NCI-H1694 (cell line): ENCODE data around the gene RDH16.
"Not testable (repeated sequence)": the region's sequence is repeated elsewhere in the genome, so short reads cannot be mapped to it uniquely, and the experiment has no call there.

Experiments
- DNase-seq: peaks from one replicate; lab custom pipeline; 2025; lab: John Stamatoyannopoulos, UW

The RDH16 gene

DNA sequence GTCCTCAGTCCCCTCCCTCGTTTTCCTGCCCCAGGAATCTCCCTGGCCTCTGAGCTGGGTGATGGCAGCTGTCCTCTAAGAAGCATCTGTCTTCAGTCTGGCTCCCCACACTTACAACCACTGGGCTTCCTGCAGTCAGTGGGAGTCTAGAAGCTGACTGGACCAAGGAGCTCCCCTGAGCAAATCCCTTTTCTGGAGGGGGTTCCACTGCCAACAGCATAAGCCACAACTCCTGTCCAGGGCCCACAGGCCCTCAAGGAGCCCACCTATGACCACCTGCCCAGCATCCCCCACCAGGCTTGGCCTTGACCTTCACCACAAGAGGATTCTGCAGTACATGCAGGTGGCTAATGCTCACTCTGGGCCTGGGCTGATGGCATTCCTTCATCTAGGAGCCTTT lies 4.1 kb downstream of the RDH16 start:
- DNase-seq, result no peak

DNA sequence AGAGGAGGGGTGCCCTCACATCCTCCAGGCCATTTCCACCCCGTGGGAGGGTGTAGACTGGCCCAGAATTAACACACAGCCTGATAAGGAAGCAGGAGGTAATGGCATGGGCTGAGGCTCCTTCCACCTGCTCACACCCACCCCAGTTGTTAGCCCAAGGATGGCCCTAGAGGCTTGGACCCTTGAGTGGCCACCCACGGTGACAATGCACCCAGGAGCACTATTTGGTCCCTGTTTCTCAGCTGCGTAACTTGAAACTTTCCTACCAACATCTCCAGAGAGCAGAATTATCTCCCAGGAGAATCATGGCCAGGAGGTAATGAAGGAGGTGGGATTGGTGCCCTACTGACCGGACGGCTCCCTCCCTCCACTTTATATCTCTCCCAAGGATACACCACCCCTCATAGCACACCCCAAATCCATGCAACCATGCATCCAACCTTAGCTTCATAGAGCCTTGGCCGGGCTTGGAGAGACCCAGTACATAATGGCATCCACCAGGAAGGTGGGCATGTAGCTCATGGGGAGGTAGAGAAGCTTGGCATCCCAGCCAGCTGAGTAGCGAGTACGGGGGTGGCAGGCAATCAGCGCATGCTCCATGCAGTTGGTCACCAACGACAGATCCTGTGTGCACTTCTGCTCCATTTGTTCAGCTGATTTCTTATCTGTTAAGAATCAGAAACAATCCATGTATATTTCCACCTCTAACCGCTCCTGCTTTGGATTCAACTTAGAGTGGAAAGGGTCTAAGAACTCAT lies 5.6 kb downstream of the RDH16 start:
- DNase-seq, result no peak

DNA sequence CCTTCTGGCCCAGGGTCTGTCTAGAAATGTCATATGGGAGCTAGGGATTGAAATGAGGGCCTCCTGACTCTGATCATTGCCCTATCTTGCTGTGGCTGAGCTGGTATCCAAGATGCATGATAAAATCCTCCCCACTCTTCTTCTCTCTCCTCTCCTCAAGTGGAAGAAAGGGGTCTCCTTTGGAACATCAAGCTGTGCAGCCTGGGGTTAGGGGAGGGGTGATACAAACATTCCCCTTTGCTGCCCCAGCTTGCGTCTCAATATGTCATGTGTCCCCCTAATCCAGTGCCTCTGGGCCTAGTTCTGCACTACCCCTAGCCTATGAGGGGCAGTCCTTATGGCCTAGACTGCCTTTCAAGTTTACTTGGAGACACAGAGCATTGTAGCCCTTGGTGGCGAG lies 8.5 kb downstream of the RDH16 start:
- DNase-seq, result no peak

- DNase-seq, result no peak
These were observed 9.0 kb downstream of the RDH16 start for GRCh38 chr12:56948457-56948777.

DNA sequence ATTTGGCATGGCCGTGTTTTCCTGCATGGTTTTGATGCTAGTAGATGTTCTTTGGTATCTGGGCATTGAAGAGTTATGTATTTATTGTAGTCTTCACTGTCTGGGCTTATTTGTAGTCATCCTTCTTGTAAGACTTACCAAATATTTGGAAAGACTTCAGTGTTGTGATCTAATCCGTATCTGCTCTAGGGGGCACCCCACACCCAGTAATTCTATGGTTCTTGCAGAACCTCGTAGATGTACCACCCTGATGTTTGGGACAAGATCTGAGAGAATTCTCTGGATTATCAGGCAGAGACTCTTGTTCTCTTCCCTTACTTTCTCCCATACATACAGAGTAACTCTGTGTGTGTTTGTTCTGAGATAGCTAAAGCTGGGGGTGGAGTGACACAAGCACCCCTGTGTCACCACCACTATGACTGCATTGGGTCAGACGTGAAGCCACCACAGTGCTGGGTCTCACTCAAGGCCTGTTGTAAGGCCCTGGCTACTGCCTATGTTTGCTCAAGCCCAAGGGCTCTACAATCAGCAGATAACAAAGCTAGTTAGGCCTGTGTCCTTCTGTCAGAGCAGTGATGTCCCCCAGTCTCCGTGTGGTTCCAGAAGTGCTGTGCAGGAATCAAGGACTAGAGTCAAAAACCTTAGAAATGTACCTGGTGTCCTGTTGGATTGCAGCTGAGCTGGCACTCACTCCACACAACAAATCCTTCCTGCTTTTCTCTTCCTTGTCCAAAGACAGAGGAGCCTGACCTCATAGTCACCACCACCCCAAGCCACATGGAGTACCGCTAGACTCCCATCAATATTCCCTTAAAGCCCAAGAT lies 9.6 kb downstream of the RDH16 start:
- DNase-seq, result no peak

DNA sequence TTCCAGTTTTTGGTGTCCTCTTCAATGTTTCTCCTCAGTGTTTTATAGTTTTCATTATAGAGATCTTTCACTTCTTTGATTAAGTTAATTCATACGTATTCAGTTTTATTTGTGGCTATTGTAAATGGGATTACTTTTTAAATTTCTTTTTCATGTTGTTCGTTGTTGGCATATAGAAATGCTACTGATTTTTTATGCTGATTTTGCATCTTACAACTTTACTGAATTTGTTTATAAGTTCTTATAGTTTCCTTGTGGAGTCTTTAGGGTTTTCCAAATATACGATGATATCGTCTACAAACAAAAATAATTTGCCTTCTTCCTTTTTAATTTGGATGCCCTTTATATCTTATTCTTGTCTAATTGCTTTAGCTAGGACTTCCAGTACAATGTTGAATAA lies 13.5 kb downstream of the RDH16 start:
- DNase-seq, result no peak

- not testable (repeated sequence) for DNase-seq
These were observed 14.0 kb downstream of the RDH16 start for GRCh38 chr12:56943374-56943773.

DNA sequence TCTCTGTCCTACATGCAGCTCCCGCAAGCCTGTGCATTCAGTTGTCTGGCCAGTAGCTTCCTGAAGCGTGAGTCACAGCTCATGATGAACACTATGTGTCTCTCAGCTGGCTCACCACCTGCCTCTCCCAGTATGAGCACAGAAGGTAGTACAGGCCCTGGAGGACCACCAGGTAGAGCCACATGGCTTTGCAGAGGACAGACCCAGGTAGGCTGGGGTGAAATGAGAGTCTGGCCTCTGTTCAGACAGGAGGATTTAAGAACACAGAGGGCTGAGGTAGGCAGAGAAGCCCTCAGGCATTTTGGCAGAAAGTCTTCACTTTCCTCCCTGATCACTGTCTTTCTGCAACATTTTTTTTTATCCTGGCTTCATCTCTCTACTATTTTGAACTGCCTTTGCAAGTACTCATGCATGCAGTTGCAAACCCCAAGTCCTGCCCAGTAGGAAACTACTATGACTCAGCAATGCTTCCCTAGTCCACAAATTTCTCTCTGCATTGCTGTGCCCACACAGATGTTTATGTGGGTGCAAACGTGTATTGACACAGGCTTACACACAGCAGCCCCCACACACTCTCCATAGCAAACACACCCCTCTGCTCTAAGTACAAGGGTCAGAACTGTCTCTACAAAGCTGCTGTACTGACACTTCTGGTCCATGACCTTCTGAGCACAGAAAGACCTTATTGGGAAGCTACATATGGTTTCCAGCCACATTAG lies 15.9 kb downstream of the RDH16 start:
- DNase-seq, result no peak

- not testable (repeated sequence) for DNase-seq
These were observed 16.5 kb downstream of the RDH16 start for GRCh38 chr12:56940942-56941298.

DNA sequence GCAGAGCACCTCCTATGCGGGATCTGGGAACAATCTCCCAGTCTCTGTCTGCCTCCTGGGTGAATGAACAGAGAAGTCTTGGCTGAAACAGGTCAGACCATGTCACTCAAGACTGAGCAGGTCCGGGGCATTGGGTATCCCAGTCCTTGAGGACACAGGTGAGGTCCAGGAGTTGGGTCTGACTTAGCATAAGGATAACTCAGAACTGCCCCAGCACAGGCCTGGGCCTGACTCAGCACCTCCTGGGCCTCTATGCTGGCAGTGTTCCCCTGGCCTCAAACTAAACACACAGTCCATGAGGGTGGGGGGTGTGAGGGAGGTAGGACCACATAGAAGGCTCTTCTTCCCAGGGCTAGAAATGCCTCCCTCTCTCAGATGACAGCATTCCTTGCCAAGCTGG lies 21.7 kb downstream of the RDH16 start:
- no peak for DNase-seq

- no peak for DNase-seq
These were observed 22.3 kb downstream of the RDH16 start for GRCh38 chr12:56935157-56935556.

GRCh38 chr12:56933826-56934625 lies 23.4 kb downstream of the RDH16 start, which contains the start of gene SDR9C7:
SDR9C7 (minus strand) TSS chr12:56934408; CDS start chr12:56934261, 147 bp downstream.
- no peak for DNase-seq

- DNase-seq, result no peak
These were observed 24.5 kb downstream of the RDH16 start for GRCh38 chr12:56932867-56933266.

DNA sequence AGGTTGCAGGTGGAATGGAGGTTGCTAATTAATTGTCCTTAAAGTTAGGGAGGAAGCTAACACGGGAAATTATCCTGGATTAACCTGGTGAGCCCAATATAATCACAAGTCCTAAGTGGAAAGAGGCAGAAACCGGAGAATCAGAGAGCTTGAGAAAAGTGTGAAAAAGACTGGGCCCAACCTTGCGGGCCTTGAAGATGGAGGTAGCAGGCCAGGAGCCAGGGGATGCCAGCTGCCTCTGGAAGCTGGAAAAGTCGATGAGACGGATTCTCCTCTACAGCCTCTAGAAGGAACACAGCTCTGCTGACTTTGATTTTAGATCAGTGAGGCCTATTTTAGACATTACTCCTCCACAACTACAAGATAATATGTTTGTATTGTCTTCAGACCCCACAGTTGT lies 25.3 kb downstream of the RDH16 start:
- no peak for DNase-seq

GRCh38 chr12:56931474-56931978 lies 25.9 kb downstream of the RDH16 start:
- DNase-seq, result no peak

DNA sequence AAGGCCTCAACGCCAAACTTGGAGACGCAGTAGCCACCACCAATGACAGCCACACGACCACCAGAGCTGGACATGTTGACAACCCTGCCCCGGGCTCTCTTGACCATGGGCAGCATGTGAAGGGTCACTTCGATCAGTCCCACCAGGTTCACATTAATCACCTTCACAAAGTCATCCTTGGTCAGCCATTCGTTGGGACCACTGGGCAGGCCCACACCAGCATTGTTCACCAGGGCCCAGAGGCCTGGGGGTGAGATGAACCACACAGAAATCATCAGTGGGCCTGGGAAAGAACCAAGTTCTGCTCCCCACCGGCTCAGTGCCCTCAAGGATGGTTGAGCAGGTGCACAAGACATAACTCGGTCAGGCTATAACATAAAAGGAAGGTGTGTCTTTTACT lies 27.2 kb downstream of the RDH16 start:
- no peak for DNase-seq

GRCh38 chr12:56929780-56930179 lies 27.6 kb downstream of the RDH16 start:
- DNase-seq, result no peak

GRCh38 chr12:56928262-56928661 lies 29.1 kb downstream of the RDH16 start:
- DNase-seq, result no peak

DNA sequence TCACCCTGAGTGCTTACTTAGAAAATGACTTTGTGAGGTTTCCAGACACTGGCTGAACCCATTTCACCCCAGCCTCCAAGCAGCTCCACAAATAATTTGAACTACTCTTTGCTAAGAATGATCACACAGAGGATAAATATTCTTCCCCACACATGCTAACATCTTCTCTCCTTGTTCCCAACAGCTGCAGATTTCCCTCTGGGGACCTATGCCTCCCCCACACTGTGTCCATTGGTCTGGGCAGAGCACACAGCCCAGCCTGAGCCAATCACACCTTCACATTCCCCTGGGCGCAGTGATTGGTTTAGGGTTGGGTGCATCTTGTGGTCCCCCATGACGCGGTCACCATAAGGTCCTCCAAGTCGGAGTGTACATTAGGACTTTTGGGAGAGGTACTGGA lies 30.1 kb downstream of the RDH16 start:
- DNase-seq, result no peak

DNA sequence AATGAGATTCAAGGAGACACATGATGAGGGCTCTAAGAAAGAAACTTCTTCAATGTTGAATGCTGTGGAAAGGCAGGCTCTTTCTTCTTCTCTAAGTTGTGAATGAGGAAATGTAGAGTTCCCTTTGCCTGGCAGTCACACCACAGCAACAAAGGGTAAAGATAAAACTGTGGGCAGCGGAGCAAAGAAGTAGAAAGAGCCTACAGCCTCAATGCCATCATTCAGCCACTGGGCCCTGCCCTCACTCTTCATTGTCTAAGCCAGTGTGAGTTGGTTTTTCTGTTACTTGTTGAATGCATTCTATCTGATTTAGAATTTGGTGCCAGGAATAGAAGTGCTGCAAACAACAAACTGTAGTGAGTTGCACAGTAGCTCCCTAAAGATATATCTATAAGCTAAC lies 35.4 kb downstream of the RDH16 start:
- no peak for DNase-seq

DNA sequence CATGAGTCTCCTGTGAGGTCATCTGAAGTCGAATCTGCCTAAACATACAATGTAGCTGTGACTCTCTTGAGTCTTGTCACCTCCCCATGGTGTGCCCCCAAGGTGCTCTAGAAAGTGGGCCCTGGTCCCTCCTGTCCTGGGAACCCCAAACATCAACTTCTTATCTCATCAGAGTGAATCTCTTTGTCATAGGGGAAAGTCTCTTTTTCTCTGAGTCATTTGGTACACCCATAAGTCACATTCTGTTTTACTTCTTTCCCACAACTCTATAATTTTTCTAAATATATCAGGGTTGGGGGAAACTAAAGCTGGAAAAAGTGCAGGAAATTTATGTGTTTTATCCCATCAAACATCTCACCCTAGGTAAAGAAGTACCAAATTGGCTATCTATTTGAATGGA lies 36.1 kb downstream of the RDH16 start:
- no peak for DNase-seq

GRCh38 chr12:56918139-56918538 lies 39.3 kb downstream of the RDH16 start:
- not testable (repeated sequence) for DNase-seq
